DMS 273 treated with DMSO at 0.1 percent for 48 hours (cell line): ENCODE measurements around the gene ZFP64.
"Not testable (repeated sequence)": the region's sequence is repeated elsewhere in the genome, so short reads cannot be mapped to it uniquely, and the experiment has no call there.

ENCODE experiments used
- DNase-seq: peaks from one replicate; lab custom pipeline; 2025; lab: John Stamatoyannopoulos, UW

ZFP64 gene

DNA sequence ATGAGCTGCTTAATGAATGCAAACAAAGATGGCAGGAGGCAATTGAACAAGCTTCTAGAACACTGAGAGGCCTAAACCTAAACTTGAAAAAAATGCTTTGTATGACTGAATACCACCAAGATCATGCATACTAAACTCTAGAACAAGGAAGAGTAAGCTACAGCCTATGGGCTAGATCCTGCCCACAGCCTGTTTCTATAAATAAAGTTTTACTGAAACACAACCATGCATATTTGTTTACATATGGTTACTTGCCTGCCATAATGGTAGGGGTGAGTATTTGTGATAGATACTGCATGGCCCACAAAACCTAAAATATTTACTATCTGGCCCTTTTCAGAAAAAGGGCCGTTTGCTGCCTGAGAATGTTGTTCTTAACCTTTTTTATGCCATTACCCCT lies 37.0 kb downstream of the ZFP64 start:
- DNase-seq = no peak

DNA sequence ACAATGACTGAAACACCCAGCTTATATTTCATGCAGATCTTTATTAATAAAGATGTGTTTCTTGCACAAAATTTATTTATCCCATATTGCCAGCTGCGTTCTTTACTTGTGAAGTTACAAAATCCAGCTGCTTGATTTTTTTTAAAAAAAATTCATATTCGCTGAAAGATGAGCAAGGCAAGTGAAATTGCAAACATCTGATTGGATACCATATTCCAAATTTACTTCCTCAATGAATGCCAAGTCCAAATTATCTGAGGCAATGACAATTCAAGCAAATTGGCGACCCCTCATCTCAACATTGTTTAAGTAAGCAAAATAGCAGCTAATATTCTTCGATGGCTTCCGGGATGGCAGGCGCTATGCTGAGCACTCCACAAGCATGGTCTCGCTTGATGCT lies 37.7 kb downstream of the ZFP64 start:
- DNase-seq = no peak

DNA sequence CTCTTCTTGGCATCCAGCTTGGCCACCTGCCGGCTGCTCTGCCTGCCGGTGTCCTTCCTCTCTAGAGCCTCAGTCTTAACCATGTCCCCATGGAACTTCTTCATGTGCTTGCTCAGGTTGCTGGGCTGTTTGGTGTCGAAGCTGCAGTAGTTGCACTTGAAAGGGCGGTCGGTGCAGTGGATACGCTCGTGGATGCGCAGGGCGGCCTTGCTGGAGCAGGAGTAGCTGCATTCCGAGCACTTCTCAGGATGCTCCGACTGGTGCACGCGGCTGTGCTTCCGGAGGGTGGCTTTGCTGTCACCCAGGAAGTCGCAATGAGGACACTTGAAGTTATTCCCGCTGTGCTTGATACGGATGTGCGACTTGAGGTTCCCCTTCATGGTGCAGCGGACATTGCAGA lies 38.7 kb downstream of the ZFP64 start:
- DNase-seq = no peak

DNA sequence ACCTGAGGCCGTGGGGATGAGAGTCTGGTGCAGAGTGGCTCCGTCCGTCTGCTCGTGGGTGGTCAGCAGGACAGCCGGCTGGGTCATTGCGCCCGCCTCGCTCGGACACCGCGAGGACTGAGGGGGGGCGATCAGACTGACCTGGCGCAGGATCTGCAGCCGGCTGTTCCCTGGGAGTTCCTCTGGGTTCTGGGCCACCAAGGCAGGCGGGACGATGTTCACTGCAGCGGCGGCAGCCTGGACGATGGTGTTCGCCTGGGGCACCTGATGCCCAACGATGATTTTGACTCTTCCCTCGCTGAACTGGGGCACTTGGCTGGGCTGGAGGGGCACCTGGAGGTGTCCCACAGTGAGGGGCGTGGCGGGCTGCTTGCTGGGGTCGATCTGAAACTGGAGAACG lies 39.2 kb downstream of the ZFP64 start:
- no peak for DNase-seq

DNA sequence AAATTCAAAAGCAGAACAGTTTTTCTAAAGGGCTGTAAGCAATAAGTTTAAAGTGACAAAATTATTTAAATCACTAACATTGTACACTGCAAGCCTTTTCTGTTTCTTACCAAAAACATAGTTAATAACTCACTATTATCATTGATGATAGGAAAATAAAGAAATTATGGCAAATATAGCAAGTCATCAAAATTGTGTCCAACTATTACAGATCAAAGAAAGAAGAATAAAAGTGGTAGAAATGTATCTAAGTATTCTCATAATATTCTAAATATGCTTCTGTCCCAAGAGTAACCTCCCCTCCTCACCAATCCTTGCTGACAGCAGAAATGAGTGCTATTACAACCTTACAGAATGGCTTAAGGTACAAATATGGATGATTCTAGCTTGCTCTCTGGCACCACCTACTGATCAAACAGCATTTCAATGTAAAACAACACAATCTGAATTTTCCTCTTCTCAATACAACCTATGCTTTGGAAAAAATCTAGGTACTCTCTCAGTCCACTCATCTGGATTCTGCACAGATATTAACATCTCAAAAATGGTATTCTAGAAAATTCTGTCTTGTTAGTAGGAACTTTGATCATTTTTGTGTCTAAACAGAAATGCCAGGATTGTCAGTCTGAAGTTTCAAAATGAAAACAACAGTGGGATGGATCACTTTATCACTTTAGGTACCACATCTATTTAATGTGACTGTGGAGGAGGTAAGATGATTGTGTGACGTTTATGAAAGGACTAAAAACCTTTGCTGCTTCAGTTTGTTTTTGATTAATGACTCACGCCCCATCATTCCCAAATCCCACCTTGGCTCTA lies 40.9 kb downstream of the ZFP64 start:
- peak; percentile 1 for DNase-seq

- DNase-seq = no peak
These were observed 46.0 kb downstream of the ZFP64 start for GRCh38 chr20:52145587-52145986.

DNA sequence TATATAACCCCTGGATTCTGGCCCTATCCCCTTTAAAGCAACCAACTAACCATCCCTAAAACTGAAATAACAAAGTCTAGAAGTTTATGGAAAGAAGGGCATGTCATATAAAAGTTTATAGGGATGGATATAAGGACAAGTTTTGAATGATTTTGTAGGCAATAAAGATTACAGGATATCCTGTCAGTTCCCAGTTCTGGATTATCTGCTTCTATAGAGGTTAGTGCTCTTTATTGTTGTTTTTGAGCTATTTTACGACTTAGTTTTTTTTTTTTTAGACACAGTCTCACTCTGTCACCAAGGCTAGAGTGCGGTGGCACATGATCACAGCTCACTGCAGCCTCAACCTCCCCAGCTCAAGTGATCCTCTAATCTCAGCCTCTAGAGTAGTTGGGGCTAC lies 48.3 kb downstream of the ZFP64 start:
- DNase-seq = no peak

DNA sequence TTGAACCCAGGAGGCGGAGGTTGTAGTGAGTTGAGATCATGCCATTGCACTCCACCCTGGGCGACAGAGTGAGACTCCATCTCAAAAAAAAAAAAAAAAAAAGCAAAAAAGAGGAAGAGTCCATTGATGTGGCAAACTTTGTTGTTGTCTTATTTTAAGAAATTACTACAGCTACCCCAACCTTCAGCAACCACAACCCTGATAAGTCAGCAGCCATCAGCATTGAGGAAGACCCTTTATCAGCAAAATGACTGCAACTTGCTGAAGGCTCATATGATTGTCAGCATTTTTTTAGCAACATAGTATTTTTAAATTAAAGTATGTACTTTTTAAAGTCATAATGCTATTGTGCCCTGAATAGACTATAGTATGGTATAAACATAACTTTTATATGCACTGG lies 48.8 kb downstream of the ZFP64 start:
- no peak for DNase-seq

DNA sequence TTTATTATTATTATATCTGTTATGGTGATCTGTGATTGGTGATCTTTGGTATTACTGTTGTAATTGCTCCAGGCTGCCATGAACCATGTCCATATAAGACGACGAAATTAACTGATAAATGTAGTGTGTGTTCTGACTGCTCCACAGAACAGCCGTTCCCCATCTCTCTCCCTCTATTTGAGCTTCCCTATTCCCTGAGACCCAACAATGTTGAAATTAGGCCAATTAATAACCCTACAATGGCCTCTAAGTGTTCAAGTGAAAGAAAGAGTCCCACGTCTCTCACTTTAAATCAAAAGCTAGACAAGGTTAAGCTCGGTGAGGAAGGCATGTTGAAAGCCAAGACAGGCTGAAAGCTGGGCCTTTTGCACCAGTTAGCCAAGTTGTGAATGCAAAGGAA lies 51.6 kb downstream of the ZFP64 start:
- DNase-seq = no peak

GRCh38 chr20:52137850-52138249 lies 53.7 kb downstream of the ZFP64 start:
- DNase-seq = no peak

DNA sequence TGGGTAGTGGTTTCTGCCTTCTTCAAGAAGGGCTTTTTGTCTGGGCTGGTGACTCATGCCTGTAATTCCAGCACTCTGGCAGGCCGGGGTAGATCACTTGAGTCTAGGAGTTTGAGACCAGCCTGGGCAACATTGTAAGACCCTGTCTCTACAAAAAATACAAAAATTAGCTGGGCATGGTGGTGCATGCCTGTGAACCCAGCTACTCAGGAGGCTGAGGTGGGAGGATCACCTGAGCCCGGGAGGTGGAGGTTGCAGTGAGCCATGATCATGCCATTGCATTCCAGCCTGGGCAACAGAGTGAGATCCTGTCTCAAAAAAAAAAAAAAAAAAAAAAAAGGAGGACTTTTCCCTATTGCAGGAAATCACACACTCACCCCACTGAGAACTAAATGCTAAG lies 57.9 kb downstream of the ZFP64 start:
- DNase-seq = not testable (repeated sequence)

GRCh38 chr20:52132337-52132736 lies 59.2 kb downstream of the ZFP64 start:
- no peak for DNase-seq

- DNase-seq = no peak
These were observed 60.4 kb downstream of the ZFP64 start for GRCh38 chr20:52131048-52131643.

GRCh38 chr20:52130406-52130805 lies 61.2 kb downstream of the ZFP64 start:
- no peak for DNase-seq

- no peak for DNase-seq
These were observed 62.0 kb downstream of the ZFP64 start for GRCh38 chr20:52129611-52130010.

GRCh38 chr20:52127309-52127708 lies 64.3 kb downstream of the ZFP64 start:
- DNase-seq = no peak

GRCh38 chr20:52124821-52125220 lies 66.8 kb downstream of the ZFP64 start:
- no peak for DNase-seq

DNA sequence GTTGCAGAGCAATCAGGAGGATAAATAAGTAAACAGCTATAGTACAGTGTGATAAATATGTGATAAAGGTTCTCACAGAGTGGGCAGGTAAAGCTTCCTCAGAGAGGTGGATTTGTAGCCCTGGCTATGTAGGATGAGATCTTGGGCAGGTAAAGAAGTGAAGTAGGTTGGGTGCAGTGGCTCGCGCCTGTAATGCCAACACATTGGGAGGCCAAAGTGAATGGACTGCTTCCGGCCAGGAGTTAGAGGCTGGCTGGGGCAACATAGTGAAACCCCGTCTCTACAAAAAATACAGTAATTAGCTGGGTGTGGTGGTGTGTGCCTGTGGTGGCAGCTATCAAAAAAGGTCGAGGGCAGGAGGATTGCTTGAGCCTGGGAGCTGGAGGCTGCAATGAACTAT lies 72.9 kb downstream of the ZFP64 start:
- no peak for DNase-seq

DNA sequence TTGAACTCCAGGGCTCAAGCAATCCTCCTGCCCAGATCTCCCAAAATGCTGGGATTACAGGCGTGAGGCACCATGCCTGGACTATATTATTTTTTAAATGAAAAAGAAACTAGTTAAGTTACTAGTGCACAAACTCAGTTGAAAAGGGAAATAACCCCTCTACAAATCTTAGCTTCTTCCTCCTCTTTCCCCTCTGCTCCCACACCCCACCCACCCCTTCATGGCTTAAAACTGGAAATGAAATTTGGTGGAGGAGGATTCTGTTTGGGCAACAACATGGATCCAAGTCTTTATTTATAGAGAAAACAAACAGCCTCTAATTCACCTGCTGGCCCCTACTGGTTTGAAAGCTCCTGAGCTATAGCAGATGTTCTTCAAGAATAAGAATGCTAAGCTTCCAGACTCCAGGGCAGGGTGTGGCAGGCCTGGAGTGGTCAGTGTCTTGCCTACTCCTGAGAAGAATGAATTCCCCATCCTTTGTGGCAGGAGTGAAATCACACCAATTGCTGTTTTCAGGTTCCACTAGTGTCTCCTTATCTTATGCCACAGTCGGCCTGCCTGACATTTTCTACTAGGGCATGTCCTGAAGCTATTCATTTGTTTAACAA lies 73.5 kb downstream of the ZFP64 start:
- no peak for DNase-seq

- DNase-seq = no peak
These were observed 81.1 kb downstream of the ZFP64 start for GRCh38 chr20:52110456-52110855.

- no peak for DNase-seq
These were observed 85.8 kb downstream of the ZFP64 start for GRCh38 chr20:52105442-52106422.
